ENCODE data around the gene LCK. TPM values are rescaled to one million over a fixed set of nuclear protein-coding genes. Genes with fewer than 3 reads are reported as not detected.

The LCK gene
- total and polyA plus RNA-seq, 2 donors (not counting 3 experiments of a cell fraction or from before 2014, with no cell fraction given), result 0.06 TPM; not detected in 1

- FAIRE-seq (no peak), DNase-seq (ENCODE audit: low read depth, low spot score) (no peak)
- CTCF ChIA-PET, result interaction anchor here (1.9 to 2.7 kb wide), 2 partner anchors 8 to 17 kb away, joined by 6 to 13 read pairs; no protein-coding TSS in a partner anchor
- H3K4me1 ChIP-seq (ENCODE audit: control insufficient read depth, extremely low read depth, insufficient read depth, low read length), result peaks cover 8% of the 10 kb centered on the region
- H3K27ac ChIP-seq (ENCODE audit: insufficient read depth, low read depth, low read length), result no peak overlapping the region
- H3K36me3 ChIP-seq (ENCODE audit: control insufficient read depth in 2 of 2, extremely low read depth in 1 of 2, insufficient read depth in 2 of 2, low read length in 2 of 2), result peaks cover 7 to 29% of the 10 kb centered on the region in 2 experiments
- no peaks in the 10 kb centered on the region for H3K9me3 ChIP-seq (replicated peaks; ENCODE audit: control insufficient read depth, insufficient read depth, low read length)
- no TSS peak for BruUV-seq (replicated peaks)
- no peak overlapping the region for H3K9ac ChIP-seq (replicated peaks; ENCODE audit: extremely low read depth, insufficient read depth, low read length)
- H3K9me1 ChIP-seq (replicated peaks; ENCODE audit: control insufficient read depth, extremely low read depth, insufficient read depth, low read length), result no peaks in the 10 kb centered on the region
- TF ChIP-seq POLR2AphosphoS5 (IDR thresholded peaks at IDR 0.05; ENCODE audit: insufficient read depth, low read depth, low read length) (peak; percentile 8), POLR2A (IDR thresholded peaks at IDR 0.05; ENCODE audit: low read depth, low read length) (no peak)
- H3K79me2 ChIP-seq (ENCODE audit: control insufficient read depth, insufficient read depth, low read length), result no peaks in the 10 kb centered on the region
- intact Hi-C loops (cut with micrococcal nuclease) (no loop called here), dilution Hi-C loops (cut with MboI; ENCODE audit: extremely low pct_ligation_motif_present, low sequenced_read_pairs) (no loop called here)
- H2AFZ ChIP-seq (ENCODE audit: low read depth, low read length), result no peak overlapping the region
- no peaks in the 10 kb centered on the region for H4K20me1 ChIP-seq (replicated peaks; ENCODE audit: control insufficient read depth, extremely low read depth, insufficient read depth, low read length)
- no peaks in the 10 kb centered on the region for H3K27me3 ChIP-seq (ENCODE audit: control insufficient read depth in 2 of 2, insufficient read depth in 2 of 2, low read length in 2 of 2)
- POLR2A ChIA-PET, result interaction anchor here (0.6 kb wide), 1 partner anchor 119 kb away, joined by 5 read pairs; no protein-coding TSS in a partner anchor
- no peak overlapping the region for H3K4me2 ChIP-seq (ENCODE audit: insufficient read depth, low read length)
- no peak overlapping the region for H3K4me3 ChIP-seq (replicated peaks in 1 of 3; ENCODE audit: insufficient read depth in 1 of 3, low read depth in 1 of 3, low read length in 3 of 3)
Observed at GRCh38 chr1:32232558-32233304, 18.3 kb upstream of the LCK start.

- Histone ChIP-seq H4K20me1 (replicated peaks; ENCODE audit: control insufficient read depth, extremely low read depth, insufficient read depth, low read length) (no peaks in the 10 kb centered on the region), H3K4me2 (ENCODE audit: insufficient read depth, low read length) (no peak overlapping the region), H3K9me1 (replicated peaks; ENCODE audit: control insufficient read depth, extremely low read depth, insufficient read depth, low read length) (no peaks in the 10 kb centered on the region), H3K9ac (replicated peaks; ENCODE audit: extremely low read depth, insufficient read depth, low read length) (no peak overlapping the region), H2AFZ (ENCODE audit: low read depth, low read length) (no peak overlapping the region), H3K27ac (ENCODE audit: insufficient read depth, low read depth, low read length) (no peak overlapping the region), H3K79me2 (ENCODE audit: control insufficient read depth, insufficient read depth, low read length) (no peaks in the 10 kb centered on the region), H3K36me3 (ENCODE audit: control insufficient read depth in 2 of 2, extremely low read depth in 1 of 2, insufficient read depth in 2 of 2, low read length in 2 of 2) (peaks cover 0 to 16% of the 10 kb centered on the region in 2 experiments), H3K4me3 (replicated peaks in 1 of 3; ENCODE audit: insufficient read depth in 1 of 3, low read depth in 1 of 3, low read length in 3 of 3) (no peak overlapping the region), H3K4me1 (ENCODE audit: control insufficient read depth, extremely low read depth, insufficient read depth, low read length) (peaks cover 8% of the 10 kb centered on the region), H3K27me3 (ENCODE audit: control insufficient read depth in 2 of 2, insufficient read depth in 2 of 2, low read length in 2 of 2) (no peaks in the 10 kb centered on the region), H3K9me3 (replicated peaks; ENCODE audit: control insufficient read depth, insufficient read depth, low read length) (no peaks in the 10 kb centered on the region)
- dilution Hi-C loops (cut with MboI; ENCODE audit: extremely low pct_ligation_motif_present, low sequenced_read_pairs), result no loop called here
- TF ChIP-seq GATA2 (IDR thresholded peaks at IDR 0.05; ENCODE audit: insufficient read depth, insufficient read length, low read depth, low read length), result no peak
- no peak for TF ChIP-seq FOS (IDR thresholded peaks at IDR 0.05; ENCODE audit: borderline replicate concordance, insufficient read depth, low read length)
- TF ChIP-seq JUN (IDR thresholded peaks at IDR 0.05; ENCODE audit: borderline replicate concordance, insufficient read depth, insufficient read length, low read depth), result no peak
- no peak for TF ChIP-seq POLR2AphosphoS5 (IDR thresholded peaks at IDR 0.05; ENCODE audit: insufficient read depth, low read depth, low read length)
- no peak for TF ChIP-seq POLR2A (IDR thresholded peaks at IDR 0.05; ENCODE audit: low read depth, low read length)
- TF ChIP-seq EZH2 (IDR thresholded peaks at IDR 0.05; ENCODE audit: borderline replicate concordance, low read depth, low read length, severe bottlenecking), result no peak
- TF ChIP-seq MAX (IDR thresholded peaks at IDR 0.05; ENCODE audit: insufficient read depth, insufficient read length), result no peak
- TF ChIP-seq MYC (IDR thresholded peaks at IDR 0.05; ENCODE audit: low read depth, low read length), result no peak
- TF ChIP-seq CTCF (IDR thresholded peaks at IDR 0.05; ENCODE audit: extremely low read depth in 1 of 2, insufficient read depth in 1 of 2, low read depth in 1 of 2, low read length in 2 of 2), result no peak
- ChIA-PET POLR2A (no interaction called here), CTCF (interaction anchor here (1.0 to 8.4 kb wide), 2 partner anchors 14 to 19 kb away, joined by 3 to 73 read pairs; partner anchors contain the start of genes FAM167B and LCK)
- FAIRE-seq (no peak), DNase-seq (ENCODE audit: low read depth, low spot score) (no peak)
- no TSS peak for BruUV-seq (replicated peaks)
- intact Hi-C loops (cut with micrococcal nuclease), result no loop called here
Observed at GRCh38 chr1:32234792-32235191, 16.3 kb upstream of the LCK start.
